Colonic mucosa (tissue), 4 donors: ENCODE data around the gene COX8A. TPM values are rescaled to one million over a fixed set of nuclear protein-coding genes. Genes with fewer than 3 reads are reported as not detected.

Experiments
- DNase-seq: peaks from one replicate; pipeline ENCODE4 v3.0.0-alpha.2; 2020
- H3K27ac ChIP-seq: fragments of 200-600 bp; one replicate; pipeline ENCODE4 v1.8.0; 2021
- H3K27me3 ChIP-seq: fragments of 200-600 bp; one replicate; pipeline ENCODE4 v1.8.0; 2021
- H3K36me3 ChIP-seq: fragments of 200-600 bp; one replicate; pipeline ENCODE4 v1.8.0; 2021
- H3K4me1 ChIP-seq: fragments of 200-600 bp; one replicate; pipeline ENCODE4 v1.8.0; 2021; ENCODE audit warnings: mild to moderate bottlenecking
- H3K4me3 ChIP-seq: fragments of 200-600 bp; one replicate; pipeline ENCODE4 v1.8.0; 2021
- H3K9ac ChIP-seq, 2 donors: one replicate each; pipeline ENCODE4 v1.7.0; 2013; ENCODE audit warnings: control low read depth in 2 of 2, low read depth in 2 of 2, low read length in 2 of 2
- H3K9me3 ChIP-seq: fragments of 200-600 bp; one replicate; pipeline ENCODE4 v1.8.0; 2021
- intact Hi-C: fragments of 100-400 bp; cut with DNase I; formaldehyde crosslinking; loops from one replicate; pipeline ENCODE4 v1.14.1; 2022
- total RNA-seq, 2 donors: library from RNA; stranded (reverse); fragmentation: NEBNext Ultra II Directional in 1 of 2; extraction: Animal tissue kit (Norgen Biotek cat#: 25700) in 1 of 2; gene quantifications; one replicate each; pipeline ENCODE4 v1.2.1, GENCODE V29; 2021
- TF ChIP-seq, protein P1 (sequence below): fragments of 200-600 bp; IDR thresholded peaks from one replicate; pipeline ENCODE4 v1.8.0; 2022; ENCODE audit warnings: antibody characterized with exemption, mild to moderate bottlenecking
- donor health status: healthy.
- donor health status: DM: no; HTN: no; CAD: no.
- donor health status: DM: no; HTN: no; CAD: no.

Gene COX8A
- total RNA-seq, 2 donors from 2014 or later: 647 to 875 TPM

DNA sequence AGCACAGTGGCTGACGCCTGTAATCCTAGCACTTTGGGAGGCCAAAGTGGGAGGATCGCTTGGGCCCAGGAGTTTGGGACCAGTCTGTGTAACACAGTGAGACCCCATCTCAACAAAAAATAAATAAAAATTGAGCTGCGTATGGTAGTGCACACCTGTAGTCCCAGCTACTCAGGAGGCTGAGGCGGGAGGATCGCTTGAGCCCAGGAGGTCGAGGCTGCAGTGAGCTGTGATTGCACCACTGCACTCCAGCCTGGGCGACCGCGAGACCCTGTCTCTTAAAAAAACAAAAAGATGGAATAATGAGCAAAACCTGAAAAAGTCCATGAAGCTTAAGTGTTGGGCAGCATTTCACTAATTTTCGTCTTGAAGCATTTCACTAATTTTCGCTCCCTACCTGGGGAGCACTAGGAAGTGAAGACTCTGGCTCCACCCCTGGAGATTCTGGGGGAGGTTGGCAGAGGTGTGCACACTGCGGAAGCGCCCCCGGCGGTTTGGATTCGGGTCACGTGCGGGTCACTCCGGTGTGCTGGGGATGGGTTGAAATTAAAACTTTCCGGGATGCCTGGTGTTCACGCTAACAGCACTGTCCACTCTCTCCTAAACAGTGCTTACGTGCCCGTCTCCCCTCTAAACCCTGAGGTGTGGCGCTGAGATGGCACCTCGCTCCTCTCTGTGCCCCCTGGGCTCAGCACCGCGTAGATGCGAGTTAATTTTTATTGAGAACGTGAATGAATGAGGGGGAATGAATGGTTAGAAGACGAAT lies 36.5 kb upstream of the COX8A start:
- intact Hi-C loops: no loop called here
- Histone ChIP-seq H3K9me3 (no peaks in the 10 kb centered on the region), H3K4me1 (no peaks in the 10 kb centered on the region), H3K36me3 (no peaks in the 10 kb centered on the region), H3K9ac (peak overlapping the region in 1 of 2 donors; percentile 75), H3K4me3 (peak overlapping the region; percentile 58), H3K27me3 (no peaks in the 10 kb centered on the region), H3K27ac (peak overlapping the region; percentile 23)
- peak; percentile 59 for DNase-seq
- TF ChIP-seq, protein P1, sequence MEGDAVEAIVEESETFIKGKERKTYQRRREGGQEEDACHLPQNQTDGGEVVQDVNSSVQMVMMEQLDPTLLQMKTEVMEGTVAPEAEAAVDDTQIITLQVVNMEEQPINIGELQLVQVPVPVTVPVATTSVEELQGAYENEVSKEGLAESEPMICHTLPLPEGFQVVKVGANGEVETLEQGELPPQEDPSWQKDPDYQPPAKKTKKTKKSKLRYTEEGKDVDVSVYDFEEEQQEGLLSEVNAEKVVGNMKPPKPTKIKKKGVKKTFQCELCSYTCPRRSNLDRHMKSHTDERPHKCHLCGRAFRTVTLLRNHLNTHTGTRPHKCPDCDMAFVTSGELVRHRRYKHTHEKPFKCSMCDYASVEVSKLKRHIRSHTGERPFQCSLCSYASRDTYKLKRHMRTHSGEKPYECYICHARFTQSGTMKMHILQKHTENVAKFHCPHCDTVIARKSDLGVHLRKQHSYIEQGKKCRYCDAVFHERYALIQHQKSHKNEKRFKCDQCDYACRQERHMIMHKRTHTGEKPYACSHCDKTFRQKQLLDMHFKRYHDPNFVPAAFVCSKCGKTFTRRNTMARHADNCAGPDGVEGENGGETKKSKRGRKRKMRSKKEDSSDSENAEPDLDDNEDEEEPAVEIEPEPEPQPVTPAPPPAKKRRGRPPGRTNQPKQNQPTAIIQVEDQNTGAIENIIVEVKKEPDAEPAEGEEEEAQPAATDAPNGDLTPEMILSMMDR: no peak

GRCh38 chr11:63938479-63939396 lies 35.7 kb upstream of the COX8A start, which contains the start of gene NAA40:
TSS of gene NAA40 (plus strand) at chr11:63939002. CDS start at chr11:63939097, 95 bp downstream.
- H3K4me1 ChIP-seq: peaks cover 3% of the 10 kb centered on the region
- TF ChIP-seq, protein P1: no peak
- intact Hi-C loops: no loop called here

DNA sequence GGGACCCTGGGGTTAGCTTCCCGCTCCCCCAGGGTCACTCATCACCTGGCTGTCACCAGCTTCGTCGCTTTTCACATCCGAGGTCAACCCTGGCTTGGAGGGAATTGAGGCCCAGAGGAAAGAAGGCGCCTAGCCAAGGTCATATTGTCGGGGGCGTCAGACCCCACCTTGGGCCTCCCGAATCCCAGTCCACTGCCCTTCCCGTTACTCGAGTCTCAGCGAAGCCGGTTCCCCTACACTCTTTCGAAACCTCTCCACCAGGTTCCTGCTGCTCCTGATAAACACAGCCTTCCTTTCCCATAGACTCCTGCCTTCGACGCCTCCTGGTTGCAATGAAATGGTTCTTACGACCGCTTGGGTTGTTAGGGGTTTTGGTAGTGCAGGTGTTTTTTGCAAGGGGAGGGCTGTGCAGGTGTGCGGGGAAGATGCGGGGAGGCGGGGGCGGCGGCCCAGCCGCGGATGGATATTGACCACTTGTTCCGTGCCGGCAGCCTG lies 35.0 kb upstream of the COX8A start:
- Histone ChIP-seq H3K9ac (peak overlapping the region; percentile 76 to 87), H3K27me3 (no peaks in the 10 kb centered on the region), H3K36me3 (no peaks in the 10 kb centered on the region), H3K4me1 (peaks cover 3% of the 10 kb centered on the region), H3K27ac (no peak overlapping the region), H3K4me3 (peak overlapping the region; percentile 58), H3K9me3 (no peaks in the 10 kb centered on the region)
- peak; percentile 46 for DNase-seq
- intact Hi-C loops: no loop called here
- TF ChIP-seq, protein P1: no peak

More at GRCh38 chr11:63938479-63939396, 35.7 kb upstream of the COX8A start, which contains the start of gene NAA40:
- Histone ChIP-seq H3K9ac (peak within 1 kb of the TSS; percentile 76 to 87), H3K27ac (peak within 1 kb of the TSS; percentile 23), H3K27me3 (no peaks in the 10 kb centered on the region), H3K4me3 (peak within 1 kb of the TSS; percentile 58), H3K36me3 (no peaks in the 10 kb centered on the region), H3K9me3 (no peaks in the 10 kb centered on the region)
- DNase-seq: peak; percentile 92

GRCh38 chr11:63940786-63941185 lies 33.6 kb upstream of the COX8A start:
- TF ChIP-seq, protein P1: no peak
- Histone ChIP-seq H3K9ac (no peak overlapping the region), H3K4me1 (peaks cover 3% of the 10 kb centered on the region), H3K36me3 (no peaks in the 10 kb centered on the region), H3K9me3 (no peaks in the 10 kb centered on the region), H3K27me3 (no peaks in the 10 kb centered on the region), H3K4me3 (no peak overlapping the region), H3K27ac (no peak overlapping the region)
- no peak for DNase-seq
- intact Hi-C loops: loop anchor here (5.0 kb wide), 1 partner anchor 173 kb away; the partner anchor contains the start of gene ZFTA

GRCh38 chr11:63941901-63942300 lies 32.5 kb upstream of the COX8A start:
- Histone ChIP-seq H3K4me1 (peaks cover 3% of the 10 kb centered on the region), H3K27ac (no peak overlapping the region)
- TF ChIP-seq, protein P1: no peak

More at GRCh38 chr11:63941901-63942300, 32.5 kb upstream of the COX8A start:
- H3K9ac ChIP-seq: no peak overlapping the region
- H3K36me3 ChIP-seq: peaks cover 2% of the 10 kb centered on the region
- intact Hi-C loops: loop anchor here (5.0 kb wide), 1 partner anchor 175 kb away; the partner anchor contains the start of gene ZFTA
- no peak overlapping the region for H3K4me3 ChIP-seq
- DNase-seq: no peak
- H3K9me3 ChIP-seq: no peaks in the 10 kb centered on the region
- H3K27me3 ChIP-seq: no peaks in the 10 kb centered on the region
